ENCODE measurements around the gene TFAP2A.

Gene TFAP2A

DNA sequence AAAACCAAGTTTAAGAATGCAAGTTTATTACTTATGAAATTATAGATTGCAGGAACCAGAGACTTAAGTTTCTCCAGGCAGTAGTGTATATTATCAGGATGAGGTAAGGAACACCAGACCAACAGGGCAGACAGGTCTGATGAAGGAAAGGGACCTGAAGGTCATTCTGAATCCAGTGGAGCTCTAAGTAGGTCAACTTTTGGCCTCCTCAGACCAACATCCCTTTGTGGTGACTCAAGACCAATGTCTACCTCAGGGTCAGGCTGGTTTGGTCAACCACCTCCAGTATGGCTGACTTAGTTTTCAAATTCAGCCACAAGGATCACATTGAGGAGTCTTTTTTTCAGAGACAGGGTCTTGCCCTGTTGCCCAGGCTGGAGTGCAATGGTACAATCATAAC lies 38.7 kb upstream of the TFAP2A start:
- H3K27ac ChIP-seq: no peak overlapping the region
- TF ChIP-seq, protein P1, sequence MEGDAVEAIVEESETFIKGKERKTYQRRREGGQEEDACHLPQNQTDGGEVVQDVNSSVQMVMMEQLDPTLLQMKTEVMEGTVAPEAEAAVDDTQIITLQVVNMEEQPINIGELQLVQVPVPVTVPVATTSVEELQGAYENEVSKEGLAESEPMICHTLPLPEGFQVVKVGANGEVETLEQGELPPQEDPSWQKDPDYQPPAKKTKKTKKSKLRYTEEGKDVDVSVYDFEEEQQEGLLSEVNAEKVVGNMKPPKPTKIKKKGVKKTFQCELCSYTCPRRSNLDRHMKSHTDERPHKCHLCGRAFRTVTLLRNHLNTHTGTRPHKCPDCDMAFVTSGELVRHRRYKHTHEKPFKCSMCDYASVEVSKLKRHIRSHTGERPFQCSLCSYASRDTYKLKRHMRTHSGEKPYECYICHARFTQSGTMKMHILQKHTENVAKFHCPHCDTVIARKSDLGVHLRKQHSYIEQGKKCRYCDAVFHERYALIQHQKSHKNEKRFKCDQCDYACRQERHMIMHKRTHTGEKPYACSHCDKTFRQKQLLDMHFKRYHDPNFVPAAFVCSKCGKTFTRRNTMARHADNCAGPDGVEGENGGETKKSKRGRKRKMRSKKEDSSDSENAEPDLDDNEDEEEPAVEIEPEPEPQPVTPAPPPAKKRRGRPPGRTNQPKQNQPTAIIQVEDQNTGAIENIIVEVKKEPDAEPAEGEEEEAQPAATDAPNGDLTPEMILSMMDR (conservative IDR thresholded peaks at IDR 0.05): no peak
- TF ChIP-seq ZFX (IDR thresholded peaks at IDR 0.05): no peak

DNA sequence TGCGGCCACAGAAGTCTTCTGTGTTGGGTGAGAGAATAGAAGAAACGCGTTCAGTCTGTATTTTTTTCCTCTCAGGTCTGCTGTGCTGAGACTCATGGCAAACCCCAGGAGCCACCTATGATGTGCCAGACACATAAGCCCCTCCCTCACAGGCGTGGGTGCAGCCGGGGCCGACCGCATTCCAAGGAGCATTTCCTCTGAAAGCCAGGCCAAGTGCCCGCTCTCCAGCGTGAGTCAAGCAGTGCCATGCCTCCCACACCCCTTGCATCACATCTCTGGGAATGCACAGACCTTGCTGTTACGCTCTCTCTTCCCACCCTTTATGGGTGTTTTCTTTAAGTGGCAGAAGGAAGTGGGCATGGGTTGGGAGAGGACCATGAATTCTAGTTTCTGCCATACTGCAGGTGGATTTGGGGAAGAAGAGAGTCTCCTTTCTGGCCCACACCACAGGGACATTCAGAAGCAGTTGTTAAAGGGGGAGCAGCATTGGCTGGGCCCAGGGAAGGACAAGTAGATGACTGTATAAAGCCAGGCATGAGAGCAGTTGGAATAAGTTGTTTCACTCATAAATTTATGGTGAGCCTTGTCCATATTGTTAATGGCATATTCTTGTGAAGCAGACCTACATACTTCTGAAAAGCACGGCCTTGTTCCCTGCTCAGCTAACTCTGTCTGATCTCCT lies 37.1 kb upstream of the TFAP2A start:
- no peak for TF ChIP-seq ZFX (IDR thresholded peaks at IDR 0.05)
- TF ChIP-seq, protein P1 (conservative IDR thresholded peaks at IDR 0.05): no peak
- H3K27ac ChIP-seq: no peak overlapping the region

DNA sequence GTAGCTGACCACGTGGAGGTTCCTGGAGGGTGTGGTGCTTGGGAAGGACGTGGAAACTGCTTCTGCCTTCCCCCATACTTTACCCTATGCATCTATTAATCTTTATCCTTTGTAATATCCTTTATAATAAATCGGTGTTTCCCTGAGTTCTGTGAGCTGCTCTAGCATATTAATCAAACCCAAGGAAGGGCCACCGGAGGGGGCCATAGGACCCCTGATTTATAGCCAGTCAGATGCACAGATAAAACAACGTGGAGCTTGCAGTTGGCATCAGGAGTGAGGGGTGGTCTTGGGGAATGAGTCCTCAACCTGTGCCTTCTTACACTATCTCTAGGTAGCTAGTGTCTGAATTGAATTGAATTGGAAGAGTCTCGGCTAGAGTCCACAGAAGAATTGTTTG lies 36.5 kb upstream of the TFAP2A start:
- no peak overlapping the region for H3K27ac ChIP-seq
- no peak for TF ChIP-seq ZFX (IDR thresholded peaks at IDR 0.05)
- TF ChIP-seq, protein P1 (conservative IDR thresholded peaks at IDR 0.05): no peak

DNA sequence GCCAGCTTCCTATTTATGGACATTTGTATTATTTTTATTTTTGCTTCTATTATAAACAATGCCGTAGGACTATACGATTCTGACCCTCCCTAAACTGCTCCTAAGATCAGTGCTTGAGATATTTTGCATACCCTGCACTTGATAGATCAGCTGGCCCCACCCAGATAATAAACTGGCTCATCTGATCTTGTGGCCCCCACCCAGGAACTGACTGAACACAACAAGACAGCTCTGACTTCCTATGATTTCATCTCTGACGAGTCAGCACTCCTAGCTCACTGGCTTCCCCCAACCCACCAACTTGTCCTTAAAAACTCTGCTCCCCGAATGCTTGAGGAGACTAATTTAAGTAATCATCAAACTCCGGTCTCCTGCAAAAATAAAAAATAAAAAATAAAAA lies 34.9 kb upstream of the TFAP2A start:
- H3K27ac ChIP-seq: no peak overlapping the region
- no peak for TF ChIP-seq ZFX (IDR thresholded peaks at IDR 0.05)
- TF ChIP-seq, protein P1 (conservative IDR thresholded peaks at IDR 0.05): no peak

DNA sequence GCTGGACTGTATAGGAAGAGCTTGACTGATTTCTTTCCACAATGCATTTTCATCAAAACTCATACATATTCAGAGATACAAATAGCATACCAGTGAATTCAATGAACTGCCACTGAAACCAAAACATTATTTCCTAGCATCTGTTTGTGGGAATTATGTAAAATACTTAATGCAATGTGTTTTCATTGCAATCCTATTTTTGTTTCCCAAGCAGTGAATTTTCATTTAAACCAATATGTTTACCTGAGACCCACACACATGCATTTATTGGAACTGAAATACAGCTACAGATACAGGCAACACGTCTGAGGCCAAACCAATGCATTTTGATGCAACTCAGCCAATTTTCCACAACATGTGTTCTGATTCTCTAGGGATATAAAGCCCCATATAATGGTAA lies 33.2 kb upstream of the TFAP2A start:
- no peak overlapping the region for H3K27ac ChIP-seq
- TF ChIP-seq, protein P1 (conservative IDR thresholded peaks at IDR 0.05): no peak
- no peak for TF ChIP-seq ZFX (IDR thresholded peaks at IDR 0.05)

DNA sequence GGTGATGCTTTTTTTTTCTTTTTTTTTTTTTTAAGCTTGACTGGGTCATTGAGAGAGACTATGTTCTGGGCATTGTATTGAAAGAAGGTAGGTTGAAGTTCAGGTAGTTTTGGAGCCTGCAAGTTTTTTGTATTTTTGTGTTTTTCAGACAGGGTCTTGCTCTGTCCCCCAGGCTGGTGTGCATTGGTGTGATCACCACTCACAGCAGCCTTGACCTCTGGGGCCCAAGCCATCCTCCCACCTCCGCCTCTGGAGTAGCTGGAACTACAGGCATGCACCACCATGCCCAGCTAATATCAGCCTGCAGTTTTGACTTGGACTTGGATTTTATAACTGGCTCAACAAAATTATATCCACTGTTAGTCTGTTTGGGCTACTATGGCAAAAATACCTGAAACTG lies 31.7 kb upstream of the TFAP2A start:
- TF ChIP-seq ZFX (IDR thresholded peaks at IDR 0.05): no peak
- H3K27ac ChIP-seq: no peak overlapping the region

DNA sequence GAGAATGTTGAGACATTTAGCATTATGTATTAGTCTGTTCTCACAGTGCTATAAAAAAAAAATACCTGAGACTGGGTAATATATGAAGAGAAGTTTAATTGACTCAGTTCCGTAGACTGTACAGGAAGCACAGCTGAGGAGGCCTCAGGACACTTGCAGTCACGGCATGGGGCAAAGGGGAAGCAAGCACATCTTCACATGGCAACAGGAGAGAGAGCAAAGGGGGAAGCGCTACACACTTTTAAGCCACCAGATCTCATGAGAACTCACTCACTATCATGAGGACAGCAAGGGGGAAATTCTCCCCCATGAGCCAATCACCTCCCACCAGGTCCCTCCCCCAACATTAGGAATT lies 26.8 kb upstream of the TFAP2A start:
- TF ChIP-seq, protein P1 (conservative IDR thresholded peaks at IDR 0.05): no peak
- no peak for TF ChIP-seq ZFX (IDR thresholded peaks at IDR 0.05)
- H3K27ac ChIP-seq: no peak overlapping the region

DNA sequence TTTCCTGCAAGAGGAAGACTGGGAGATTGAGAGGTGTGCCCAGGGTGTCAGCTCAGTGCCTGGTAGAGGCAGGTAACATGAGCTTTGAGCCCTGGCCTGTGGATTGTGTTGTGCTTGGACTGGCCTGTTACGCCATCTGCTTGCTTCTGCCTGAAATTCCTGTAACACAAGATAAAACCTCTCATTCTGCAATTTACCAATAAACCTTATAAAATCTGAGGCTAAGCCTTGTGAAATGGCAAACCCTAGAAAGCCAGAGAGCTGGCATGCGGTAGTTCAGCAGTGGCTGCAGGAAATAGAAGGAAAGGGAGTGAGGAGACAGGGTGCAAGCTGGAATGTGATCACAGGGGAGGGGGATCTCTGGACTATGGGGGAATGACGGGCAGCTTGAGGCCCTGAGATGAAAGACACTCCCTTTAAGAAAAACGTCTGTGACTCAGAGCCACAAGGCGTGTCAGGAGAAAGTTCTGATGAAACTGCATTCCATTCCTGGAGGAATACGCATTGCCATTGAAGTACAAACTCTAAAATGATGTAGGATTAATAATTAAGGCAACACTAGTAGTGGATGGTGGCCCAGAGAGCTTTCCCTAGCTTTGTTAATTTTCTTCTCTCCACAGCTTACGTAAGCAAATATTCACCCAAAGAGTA lies 26.3 kb upstream of the TFAP2A start:
- TF ChIP-seq, protein P1 (conservative IDR thresholded peaks at IDR 0.05): no peak
- TF ChIP-seq ZFX (IDR thresholded peaks at IDR 0.05): no peak
- no peak overlapping the region for H3K27ac ChIP-seq
